ENCODE measurements around the gene NOA1. TPM values are rescaled to one million over a fixed set of nuclear protein-coding genes. Genes with fewer than 3 reads are reported as not detected.

The NOA1 gene
- total RNA-seq (2014; rRNA removed; shearing (Covaris generic)): 7.0 and 10.6 TPM in 2 replicates

- peak; percentile 95 for DNase-seq (ENCODE audit: low read depth)
Measured at GRCh38 chr4:56977321-56978012, at the start of gene NOA1. Gene NOA1 (minus strand): TSS chr4:56977606. CDS start chr4:56977585, 21 bp downstream.

- peak; percentile 85 for DNase-seq (ENCODE audit: low read depth)
Measured at GRCh38 chr4:57023104-57023503, 45.7 kb upstream of the NOA1 start.

- DNase-seq (ENCODE audit: low read depth): peak; percentile 59
Measured at GRCh38 chr4:57020467-57021101, 43.2 kb upstream of the NOA1 start.

GRCh38 chr4:57018980-57019379, 41.6 kb upstream of the NOA1 start:
- no peak for DNase-seq (ENCODE audit: low read depth)

- DNase-seq (ENCODE audit: low read depth): no peak
Measured at GRCh38 chr4:57013543-57014120, 36.2 kb upstream of the NOA1 start.

GRCh38 chr4:56999751-57000150, 22.3 kb upstream of the NOA1 start:
- no peak for DNase-seq (ENCODE audit: low read depth)

GRCh38 chr4:56995525-56995924, 18.1 kb upstream of the NOA1 start:
- DNase-seq (ENCODE audit: low read depth): peak; percentile 1

GRCh38 chr4:56990109-56990905, 12.9 kb upstream of the NOA1 start:
- DNase-seq (ENCODE audit: low read depth): peak; percentile 6

- DNase-seq (ENCODE audit: low read depth): no peak
Measured at GRCh38 chr4:56986952-56987351, 9.5 kb upstream of the NOA1 start.

- DNase-seq (ENCODE audit: low read depth): no peak
Measured at GRCh38 chr4:56986192-56986591, 8.8 kb upstream of the NOA1 start.

- peak; percentile 41 for DNase-seq (ENCODE audit: low read depth)
Measured at GRCh38 chr4:56981795-56982201, 4.4 kb upstream of the NOA1 start.

- peak; percentile 34 for DNase-seq (ENCODE audit: low read depth)
Measured at GRCh38 chr4:56979421-56980072, 2.1 kb upstream of the NOA1 start.

- DNase-seq (ENCODE audit: low read depth): peak; percentile 84
Measured at GRCh38 chr4:56978750-56979303, 1.4 kb upstream of the NOA1 start, which contains the start of gene POLR2B. Gene POLR2B (plus strand): TSS chr4:56978896. CDS start chr4:56978986, 90 bp downstream.

GRCh38 chr4:56976837-56977320, 527 bp downstream of the NOA1 start:
- peak; percentile 5 for DNase-seq (ENCODE audit: low read depth)

- no peak for DNase-seq (ENCODE audit: low read depth)
Measured at GRCh38 chr4:56976283-56976836, 1.0 kb downstream of the NOA1 start.

- DNase-seq (ENCODE audit: low read depth): no peak
Measured at GRCh38 chr4:56973336-56973735, 4.1 kb downstream of the NOA1 start.

GRCh38 chr4:56972809-56973208, 4.6 kb downstream of the NOA1 start:
- no peak for DNase-seq (ENCODE audit: low read depth)

GRCh38 chr4:56972389-56972788, 5.0 kb downstream of the NOA1 start:
- DNase-seq (ENCODE audit: low read depth): no peak

GRCh38 chr4:56971383-56971782, 6.0 kb downstream of the NOA1 start:
- DNase-seq (ENCODE audit: low read depth): no peak

- no peak for DNase-seq (ENCODE audit: low read depth)
Measured at GRCh38 chr4:56961107-56961500, 16.3 kb downstream of the NOA1 start.

- DNase-seq (ENCODE audit: low read depth): no peak
Measured at GRCh38 chr4:56959100-56959499, 18.3 kb downstream of the NOA1 start.
